ENCODE data around the gene FAM210B. TPM values are rescaled to one million over a fixed set of nuclear protein-coding genes. Genes with fewer than 3 reads are reported as not detected.
A peak's percentile ranks its signal among the peaks of the same experiment; 100 is the strongest.

FAM210B gene
- total and polyA plus RNA-seq, 9 of the 15 experiments (the other 6 are each of a cell fraction or from before 2014, with no cell fraction given) = 12.1 to 87.3 (median 47.6) TPM

DNA sequence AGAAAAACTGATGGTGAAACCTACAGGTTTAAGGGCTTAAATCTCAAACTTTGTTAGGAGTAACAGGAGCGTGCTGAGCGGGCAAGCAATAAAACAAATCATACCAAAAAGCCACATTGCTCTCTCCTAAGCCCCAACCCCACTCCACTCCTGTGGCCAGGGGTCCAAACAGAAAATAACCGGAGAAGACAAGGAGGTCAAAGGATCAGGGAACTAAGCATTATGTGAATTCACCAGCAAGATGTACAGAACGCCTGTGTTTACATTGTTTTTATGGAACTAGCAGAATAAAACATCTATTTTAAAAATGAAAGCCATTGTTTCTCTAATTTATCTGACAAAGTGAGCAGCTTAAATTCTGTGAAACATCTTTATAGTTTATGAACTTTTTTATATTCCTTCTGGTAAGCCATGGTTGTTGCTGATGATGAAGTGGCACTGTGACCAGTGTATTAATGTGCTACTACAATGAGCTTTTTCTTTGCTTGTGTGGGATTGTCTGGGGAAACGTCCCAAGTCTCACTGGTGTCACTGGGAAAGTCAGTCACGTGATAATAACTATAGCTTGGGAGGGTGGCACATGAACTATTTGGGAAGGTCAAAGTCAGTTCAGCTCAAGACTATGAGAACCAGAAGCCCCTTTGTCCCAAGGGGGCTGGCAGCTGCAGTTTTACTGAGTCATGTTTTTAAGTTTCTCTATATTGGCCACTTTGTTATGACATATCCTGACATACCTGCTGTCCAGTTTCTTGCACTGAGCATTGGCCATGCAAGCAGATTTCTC is 9.8 kb downstream of the FAM210B start (continued):
- TF ChIP-seq HDAC3 (IDR thresholded peaks at IDR 0.05; ENCODE audit: borderline replicate concordance, partially characterized antibody) = no peak
- TF ChIP-seq GTF2F1 (IDR thresholded peaks at IDR 0.05; ENCODE audit: low read depth, low read length) = no peak
- TF ChIP-seq CBFA2T2 (conservative IDR thresholded peaks at IDR 0.05) = peak; percentile 19; the same call in 1 of the 2 replicates
- no peak for TF ChIP-seq CREB1 (IDR thresholded peaks at IDR 0.05)
- no peak for TF ChIP-seq CREB1 (CRISPR knock-in tag; IDR thresholded peaks at IDR 0.05)
- TF ChIP-seq ZNF444 (CRISPR knock-in tag; IDR thresholded peaks at IDR 0.05) = no peak
- 0 out of 2 replicates have a peak, but pooled peaks have one; percentile 25 for TF ChIP-seq ERF (CRISPR knock-in tag; IDR thresholded peaks at IDR 0.05)
- TF ChIP-seq, protein P1, sequence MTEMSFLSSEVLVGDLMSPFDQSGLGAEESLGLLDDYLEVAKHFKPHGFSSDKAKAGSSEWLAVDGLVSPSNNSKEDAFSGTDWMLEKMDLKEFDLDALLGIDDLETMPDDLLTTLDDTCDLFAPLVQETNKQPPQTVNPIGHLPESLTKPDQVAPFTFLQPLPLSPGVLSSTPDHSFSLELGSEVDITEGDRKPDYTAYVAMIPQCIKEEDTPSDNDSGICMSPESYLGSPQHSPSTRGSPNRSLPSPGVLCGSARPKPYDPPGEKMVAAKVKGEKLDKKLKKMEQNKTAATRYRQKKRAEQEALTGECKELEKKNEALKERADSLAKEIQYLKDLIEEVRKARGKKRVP (CRISPR knock-in tag; IDR thresholded peaks at IDR 0.05) = no peak
- TF ChIP-seq RAD21 (CRISPR knock-in tag; conservative IDR thresholded peaks at IDR 0.05 in 1 of 2, IDR thresholded peaks at IDR 0.05 in 1 of 2) = no peak
- TF ChIP-seq, protein P2, sequence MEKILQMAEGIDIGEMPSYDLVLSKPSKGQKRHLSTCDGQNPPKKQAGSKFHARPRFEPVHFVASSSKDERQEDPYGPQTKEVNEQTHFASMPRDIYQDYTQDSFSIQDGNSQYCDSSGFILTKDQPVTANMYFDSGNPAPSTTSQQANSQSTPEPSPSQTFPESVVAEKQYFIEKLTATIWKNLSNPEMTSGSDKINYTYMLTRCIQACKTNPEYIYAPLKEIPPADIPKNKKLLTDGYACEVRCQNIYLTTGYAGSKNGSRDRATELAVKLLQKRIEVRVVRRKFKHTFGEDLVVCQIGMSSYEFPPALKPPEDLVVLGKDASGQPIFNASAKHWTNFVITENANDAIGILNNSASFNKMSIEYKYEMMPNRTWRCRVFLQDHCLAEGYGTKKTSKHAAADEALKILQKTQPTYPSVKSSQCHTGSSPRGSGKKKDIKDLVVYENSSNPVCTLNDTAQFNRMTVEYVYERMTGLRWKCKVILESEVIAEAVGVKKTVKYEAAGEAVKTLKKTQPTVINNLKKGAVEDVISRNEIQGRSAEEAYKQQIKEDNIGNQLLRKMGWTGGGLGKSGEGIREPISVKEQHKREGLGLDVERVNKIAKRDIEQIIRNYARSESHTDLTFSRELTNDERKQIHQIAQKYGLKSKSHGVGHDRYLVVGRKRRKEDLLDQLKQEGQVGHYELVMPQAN (IDR thresholded peaks at IDR 0.05; ENCODE audit: borderline replicate concordance) = no peak
- no peak for TF ChIP-seq TRIM24 (IDR thresholded peaks at IDR 0.05)
- TF ChIP-seq ZNF24 (IDR thresholded peaks at IDR 0.05) = no peak
- TF ChIP-seq, protein P3, sequence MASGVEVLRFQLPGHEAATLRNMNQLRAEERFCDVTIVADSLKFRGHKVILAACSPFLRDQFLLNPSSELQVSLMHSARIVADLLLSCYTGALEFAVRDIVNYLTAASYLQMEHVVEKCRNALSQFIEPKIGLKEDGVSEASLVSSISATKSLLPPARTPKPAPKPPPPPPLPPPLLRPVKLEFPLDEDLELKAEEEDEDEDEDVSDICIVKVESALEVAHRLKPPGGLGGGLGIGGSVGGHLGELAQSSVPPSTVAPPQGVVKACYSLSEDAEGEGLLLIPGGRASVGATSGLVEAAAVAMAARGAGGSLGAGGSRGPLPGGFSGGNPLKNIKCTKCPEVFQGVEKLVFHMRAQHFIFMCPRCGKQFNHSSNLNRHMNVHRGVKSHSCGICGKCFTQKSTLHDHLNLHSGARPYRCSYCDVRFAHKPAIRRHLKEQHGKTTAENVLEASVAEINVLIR (CRISPR knock-in tag; IDR thresholded peaks at IDR 0.05) = no peak
- TF ChIP-seq, protein P4, sequence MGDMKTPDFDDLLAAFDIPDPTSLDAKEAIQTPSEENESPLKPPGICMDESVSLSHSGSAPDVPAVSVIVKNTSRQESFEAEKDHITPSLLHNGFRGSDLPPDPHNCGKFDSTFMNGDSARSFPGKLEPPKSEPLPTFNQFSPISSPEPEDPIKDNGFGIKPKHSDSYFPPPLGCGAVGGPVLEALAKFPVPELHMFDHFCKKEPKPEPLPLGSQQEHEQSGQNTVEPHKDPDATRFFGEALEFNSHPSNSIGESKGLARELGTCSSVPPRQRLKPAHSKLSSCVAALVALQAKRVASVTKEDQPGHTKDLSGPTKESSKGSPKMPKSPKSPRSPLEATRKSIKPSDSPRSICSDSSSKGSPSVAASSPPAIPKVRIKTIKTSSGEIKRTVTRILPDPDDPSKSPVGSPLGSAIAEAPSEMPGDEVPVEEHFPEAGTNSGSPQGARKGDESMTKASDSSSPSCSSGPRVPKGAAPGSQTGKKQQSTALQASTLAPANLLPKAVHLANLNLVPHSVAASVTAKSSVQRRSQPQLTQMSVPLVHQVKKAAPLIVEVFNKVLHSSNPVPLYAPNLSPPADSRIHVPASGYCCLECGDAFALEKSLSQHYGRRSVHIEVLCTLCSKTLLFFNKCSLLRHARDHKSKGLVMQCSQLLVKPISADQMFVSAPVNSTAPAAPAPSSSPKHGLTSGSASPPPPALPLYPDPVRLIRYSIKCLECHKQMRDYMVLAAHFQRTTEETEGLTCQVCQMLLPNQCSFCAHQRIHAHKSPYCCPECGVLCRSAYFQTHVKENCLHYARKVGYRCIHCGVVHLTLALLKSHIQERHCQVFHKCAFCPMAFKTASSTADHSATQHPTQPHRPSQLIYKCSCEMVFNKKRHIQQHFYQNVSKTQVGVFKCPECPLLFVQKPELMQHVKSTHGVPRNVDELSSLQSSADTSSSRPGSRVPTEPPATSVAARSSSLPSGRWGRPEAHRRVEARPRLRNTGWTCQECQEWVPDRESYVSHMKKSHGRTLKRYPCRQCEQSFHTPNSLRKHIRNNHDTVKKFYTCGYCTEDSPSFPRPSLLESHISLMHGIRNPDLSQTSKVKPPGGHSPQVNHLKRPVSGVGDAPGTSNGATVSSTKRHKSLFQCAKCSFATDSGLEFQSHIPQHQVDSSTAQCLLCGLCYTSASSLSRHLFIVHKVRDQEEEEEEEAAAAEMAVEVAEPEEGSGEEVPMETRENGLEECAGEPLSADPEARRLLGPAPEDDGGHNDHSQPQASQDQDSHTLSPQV (IDR thresholded peaks at IDR 0.05) = 0 out of 2 replicates have a peak, but pooled peaks have one; percentile 26
- no peak for TF ChIP-seq PYGO2 (tag; IDR thresholded peaks at IDR 0.05)
- TF ChIP-seq, protein P5, sequence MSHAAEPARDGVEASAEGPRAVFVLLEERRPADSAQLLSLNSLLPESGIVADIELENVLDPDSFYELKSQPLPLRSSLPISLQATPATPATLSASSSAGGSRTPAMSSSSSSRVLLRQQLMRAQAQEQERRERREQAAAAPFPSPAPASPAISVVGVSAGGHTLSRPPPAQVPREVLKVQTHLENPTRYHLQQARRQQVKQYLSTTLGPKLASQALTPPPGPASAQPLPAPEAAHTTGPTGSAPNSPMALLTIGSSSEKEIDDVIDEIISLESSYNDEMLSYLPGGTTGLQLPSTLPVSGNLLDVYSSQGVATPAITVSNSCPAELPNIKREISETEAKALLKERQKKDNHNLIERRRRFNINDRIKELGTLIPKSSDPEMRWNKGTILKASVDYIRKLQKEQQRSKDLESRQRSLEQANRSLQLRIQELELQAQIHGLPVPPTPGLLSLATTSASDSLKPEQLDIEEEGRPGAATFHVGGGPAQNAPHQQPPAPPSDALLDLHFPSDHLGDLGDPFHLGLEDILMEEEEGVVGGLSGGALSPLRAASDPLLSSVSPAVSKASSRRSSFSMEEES (CRISPR knock-in tag; IDR thresholded peaks at IDR 0.05) = peak; percentile 80
- no peak for TF ChIP-seq MEF2A (IDR thresholded peaks at IDR 0.05; ENCODE audit: control insufficient read depth, low read depth, low read length)
